ENCODE measurements around the gene PRRC2B. TPM values are rescaled to one million over a fixed set of nuclear protein-coding genes. Genes with fewer than 3 reads are reported as not detected.

The PRRC2B gene
- total and polyA plus RNA-seq, 2 of the 13 experiments (the other 11 are each of a cell fraction or from before 2014, with no cell fraction given): 20.8 to 37.4 TPM

- no peaks in the 10 kb centered on the region for H3K27me3 ChIP-seq (ENCODE audit: control insufficient read depth in 1 of 2, insufficient read depth in 2 of 2, low read length in 2 of 2)
- peaks cover 50 to 75% of the 10 kb centered on the region in 2 experiments for H3K36me3 ChIP-seq (replicated peaks in 1 of 2; ENCODE audit: control insufficient read depth in 1 of 2, insufficient read depth in 2 of 2, low read length in 2 of 2)
- 95% methylated on average over 13 of the region's 22 CpGs for WGBS (ENCODE audit: low lambda C conversion rate)
- no peaks in the 10 kb centered on the region for H3K79me2 ChIP-seq (ENCODE audit: insufficient read depth, low read length)
- no peaks in the 10 kb centered on the region for H3K9me3 ChIP-seq (ENCODE audit: low read length)
- H4K20me1 ChIP-seq (ENCODE audit: insufficient read depth, low read length): no peaks in the 10 kb centered on the region
- H3K4me2 ChIP-seq (ENCODE audit: low read depth, low read length): no peak overlapping the region
- intact Hi-C loops (cut with micrococcal nuclease; ENCODE audit: unreplicated experiment): no loop called here
- TSS peak; percentile 13 for BruUV-seq (replicated peaks)
- no peak overlapping the region for H3K4me3 ChIP-seq (replicated peaks in 1 of 3; ENCODE audit: insufficient read depth in 1 of 3, low read depth in 2 of 3, low read length in 3 of 3)
- CTCF ChIA-PET (ENCODE audit: low intra/inter-chr PET ratio, low total read pairs): no interaction called here
- DNase-seq (ENCODE audit: low spot score) (no peak), FAIRE-seq (no peak), ATAC-seq (no peak)
- H3K4me1 ChIP-seq (ENCODE audit: insufficient read depth, low read length): 0 out of 2 replicates have a peak, but pooled peaks cover 1% of the 10 kb centered on the region
- TF ChIP-seq ZNF160 (CRISPR knock-in tag; IDR thresholded peaks at IDR 0.05) (no peak), RBM22 (optimal IDR thresholded peaks at IDR 0.05; ENCODE audit: low read length) (peak; percentile 11), AGO2 (optimal IDR thresholded peaks at IDR 0.05; ENCODE audit: low read depth, low read length) (peak; percentile 57), FLYWCH1 (CRISPR knock-in tag; IDR thresholded peaks at IDR 0.05) (no peak), ZNF232 (CRISPR knock-in tag; IDR thresholded peaks at IDR 0.05; ENCODE audit: borderline replicate concordance) (no peak)
- H2AFZ ChIP-seq (ENCODE audit: low read length): no peak overlapping the region
- POLR2A ChIA-PET: no interaction called here
- no peak overlapping the region for H3K27ac ChIP-seq (ENCODE audit: extremely low read length, insufficient read depth, low read length)
- no peak overlapping the region for H3K9ac ChIP-seq (ENCODE audit: insufficient read depth, low read depth, low read length)
- in situ Hi-C loops (cut with HindIII; ENCODE audit: extremely low pct_ligation_motif_present, low pct_unique_long_range_greater_than_20kb): no loop called here
Observed at GRCh38 chr9:131495785-131496184, 101.9 kb downstream of the PRRC2B start.

- FAIRE-seq (no peak), DNase-seq (ENCODE audit: low spot score) (no peak), ATAC-seq (no peak)
- no peaks in the 10 kb centered on the region for H3K9me3 ChIP-seq (ENCODE audit: low read length)
- H3K27ac ChIP-seq (ENCODE audit: extremely low read length, insufficient read depth, low read length): no peak overlapping the region
- H4K20me1 ChIP-seq (ENCODE audit: insufficient read depth, low read length): no peaks in the 10 kb centered on the region
- peaks cover 42 to 63% of the 10 kb centered on the region in 2 experiments for H3K36me3 ChIP-seq (replicated peaks in 1 of 2; ENCODE audit: control insufficient read depth in 1 of 2, insufficient read depth in 2 of 2, low read length in 2 of 2)
- TF ChIP-seq MZF1 (CRISPR knock-in tag; IDR thresholded peaks at IDR 0.05; ENCODE audit: borderline replicate concordance) (no peak), AGO2 (optimal IDR thresholded peaks at IDR 0.05; ENCODE audit: low read depth, low read length) (peak; percentile 59), RBM22 (optimal IDR thresholded peaks at IDR 0.05; ENCODE audit: low read length) (peak; percentile 0)
- no TSS peak for BruUV-seq (replicated peaks)
- ChIA-PET POLR2A (no interaction called here), CTCF (ENCODE audit: low intra/inter-chr PET ratio, low total read pairs) (no interaction called here)
- in situ Hi-C loops (cut with HindIII; ENCODE audit: extremely low pct_ligation_motif_present, low pct_unique_long_range_greater_than_20kb) (no loop called here), intact Hi-C loops (cut with micrococcal nuclease; ENCODE audit: unreplicated experiment) (no loop called here)
- H3K4me1 ChIP-seq (ENCODE audit: insufficient read depth, low read length): peaks cover 13% of the 10 kb centered on the region; the same call in 1 of the 2 replicates
- H3K4me2 ChIP-seq (ENCODE audit: low read depth, low read length): no peak overlapping the region
- H3K27me3 ChIP-seq (ENCODE audit: control insufficient read depth in 1 of 2, insufficient read depth in 2 of 2, low read length in 2 of 2): no peaks in the 10 kb centered on the region
- no peak overlapping the region for H2AFZ ChIP-seq (ENCODE audit: low read length)
- no peak overlapping the region for H3K9ac ChIP-seq (ENCODE audit: insufficient read depth, low read depth, low read length)
- H3K79me2 ChIP-seq (ENCODE audit: insufficient read depth, low read length): no peaks in the 10 kb centered on the region
- no peak overlapping the region for H3K4me3 ChIP-seq (replicated peaks in 1 of 3; ENCODE audit: insufficient read depth in 1 of 3, low read depth in 2 of 3, low read length in 3 of 3)
- WGBS (ENCODE audit: low lambda C conversion rate): 89% methylated on average over 6 of the region's 10 CpGs
Observed at GRCh38 chr9:131496844-131497405, 103.0 kb downstream of the PRRC2B start.
